Activated naive CD8-positive, alpha-beta T cell (primary cell): ENCODE data around the gene BRIP1.
"Not testable (repeated sequence)": the region's sequence is repeated elsewhere in the genome, so short reads cannot be mapped to it uniquely, and the experiment has no call there.

ENCODE experiments used
- H3K27ac Mint-ChIP-seq: one replicate; pipeline ENCODE4 v1.8.0; 2021; ENCODE audit warnings: mixed read lengths
- H3K27me3 Mint-ChIP-seq: one replicate; pipeline ENCODE4 v1.8.0; 2021; ENCODE audit warnings: mixed read lengths
- H3K36me3 Mint-ChIP-seq: one replicate; pipeline ENCODE4 v1.8.0; 2021; ENCODE audit warnings: mixed read lengths
- H3K4me1 Mint-ChIP-seq: one replicate; pipeline ENCODE4 v1.8.0; 2021; ENCODE audit warnings: low read depth, mixed read lengths
- H3K4me3 Mint-ChIP-seq: one replicate; pipeline ENCODE4 v1.8.0; 2021; ENCODE audit warnings: mild to moderate bottlenecking, mixed read lengths
- H3K9me3 Mint-ChIP-seq: one replicate; pipeline ENCODE4 v1.8.0; 2021; ENCODE audit warnings: low read depth, mixed read lengths

The BRIP1 gene

DNA sequence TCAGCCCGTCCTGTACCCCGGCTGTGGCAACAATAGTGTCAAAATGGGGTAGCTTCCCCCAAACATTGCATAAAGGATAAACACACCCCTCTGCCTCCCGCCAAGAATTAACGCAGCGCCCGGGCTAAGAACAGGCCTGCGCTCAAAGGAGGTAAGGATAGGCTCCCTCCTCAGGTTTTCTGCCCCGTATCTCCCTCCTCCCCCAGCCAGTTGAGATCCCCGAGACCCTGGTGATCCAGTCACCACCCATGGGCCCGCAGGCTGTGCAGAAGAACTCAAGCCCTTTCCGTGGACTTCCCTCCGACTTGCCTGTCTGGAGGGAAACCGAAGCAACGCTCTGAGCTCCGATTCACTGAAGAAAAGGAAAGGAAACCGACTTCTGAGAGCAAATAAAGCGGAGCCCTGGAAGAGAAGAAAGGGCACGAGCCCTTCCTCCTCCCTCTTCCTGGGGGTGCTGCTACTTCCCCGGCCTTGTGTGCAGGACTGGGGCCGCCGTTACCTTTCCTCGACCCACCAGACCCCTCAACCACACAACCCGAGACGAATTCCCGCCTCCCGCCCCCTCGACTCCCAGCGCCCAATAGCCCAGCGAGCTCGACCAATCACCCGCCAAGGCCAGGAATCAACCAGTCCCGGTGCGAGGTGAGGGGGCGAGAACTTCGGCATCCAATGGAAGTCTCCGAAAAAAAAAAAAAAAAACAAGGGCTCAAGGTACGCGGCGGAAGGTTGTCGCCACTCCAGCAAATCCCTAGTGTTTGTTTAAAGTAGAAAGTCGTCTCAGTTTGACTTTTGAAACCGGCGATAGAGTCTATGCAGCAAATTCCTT is at the start of gene BRIP1:
BRIP1 (minus strand) TSS at position 554 of the 826 bp plus-strand sequence. CDS start 1,989 bp downstream, outside the sequence.
- Mint-ChIP-seq H3K36me3 (no peaks in the 10 kb centered on the region), H3K27ac (peak within 1 kb of the TSS; percentile 91), H3K27me3 (no peaks in the 10 kb centered on the region), H3K4me1 (peaks cover 20% of the 10 kb centered on the region), H3K4me3 (peak within 1 kb of the TSS; percentile 94), H3K9me3 (no peaks in the 10 kb centered on the region)

DNA sequence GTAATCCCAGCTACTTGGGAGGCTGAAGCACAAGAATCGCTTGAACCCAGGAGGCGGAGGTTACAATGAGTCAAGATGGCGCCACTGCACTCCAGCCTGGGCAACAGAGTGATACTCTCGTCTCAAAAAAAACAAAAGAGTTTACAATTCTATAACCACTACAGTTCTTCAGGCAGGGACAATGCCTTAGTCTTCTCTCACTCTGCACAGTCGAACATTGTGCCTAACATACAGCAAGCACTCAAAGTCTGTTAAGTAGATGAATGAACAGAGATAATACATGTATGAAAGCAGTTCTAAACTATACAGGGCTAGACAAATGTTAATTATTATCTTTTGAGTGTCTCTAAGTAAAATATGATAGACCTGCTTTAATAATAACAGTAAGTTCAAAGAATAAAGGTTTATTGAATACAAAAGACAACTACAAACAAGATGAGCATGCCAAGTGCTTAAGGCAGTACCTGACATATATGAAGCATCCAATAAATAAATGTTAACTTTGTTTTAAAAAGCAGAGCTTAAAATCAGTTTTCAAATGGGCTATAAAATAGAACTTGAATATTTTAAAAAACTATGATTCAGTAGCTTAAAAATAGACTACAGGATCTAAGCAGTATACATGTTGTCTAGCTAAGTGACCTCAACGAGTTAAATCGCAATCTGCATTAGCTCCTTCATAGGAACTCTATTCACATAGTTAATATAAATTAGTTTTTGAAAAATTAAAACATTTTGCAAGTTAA is 45.1 kb upstream of the BRIP1 start:
- H3K4me3 Mint-ChIP-seq: no peak overlapping the region
- no peak overlapping the region for H3K27ac Mint-ChIP-seq
- H3K4me1 Mint-ChIP-seq: no peaks in the 10 kb centered on the region
- peaks cover 13% of the 10 kb centered on the region for H3K36me3 Mint-ChIP-seq
- no peaks in the 10 kb centered on the region for H3K9me3 Mint-ChIP-seq
- no peaks in the 10 kb centered on the region for H3K27me3 Mint-ChIP-seq

DNA sequence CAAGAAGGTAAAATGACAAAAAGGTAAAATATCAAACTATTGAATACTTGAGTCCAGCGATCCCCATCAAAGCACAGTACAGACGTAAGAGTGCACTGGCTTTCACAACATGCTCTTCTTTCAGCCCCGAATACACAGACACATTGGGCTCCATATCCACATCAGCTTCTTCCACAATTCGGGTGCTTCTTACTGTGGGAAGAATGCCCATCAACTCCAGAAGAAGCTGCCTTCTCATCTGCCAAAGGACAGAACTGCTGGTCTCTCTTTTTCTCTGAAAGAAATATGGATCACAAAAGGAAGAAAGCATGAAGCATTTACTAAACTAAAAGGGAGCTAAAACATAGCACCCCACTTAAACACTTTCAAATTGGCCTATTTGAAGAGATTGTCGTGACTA is 44.0 kb upstream of the BRIP1 start:
- Mint-ChIP-seq H3K27ac (peak overlapping the region; percentile 34), H3K4me3 (no peak overlapping the region), H3K9me3 (no peaks in the 10 kb centered on the region)

DNA sequence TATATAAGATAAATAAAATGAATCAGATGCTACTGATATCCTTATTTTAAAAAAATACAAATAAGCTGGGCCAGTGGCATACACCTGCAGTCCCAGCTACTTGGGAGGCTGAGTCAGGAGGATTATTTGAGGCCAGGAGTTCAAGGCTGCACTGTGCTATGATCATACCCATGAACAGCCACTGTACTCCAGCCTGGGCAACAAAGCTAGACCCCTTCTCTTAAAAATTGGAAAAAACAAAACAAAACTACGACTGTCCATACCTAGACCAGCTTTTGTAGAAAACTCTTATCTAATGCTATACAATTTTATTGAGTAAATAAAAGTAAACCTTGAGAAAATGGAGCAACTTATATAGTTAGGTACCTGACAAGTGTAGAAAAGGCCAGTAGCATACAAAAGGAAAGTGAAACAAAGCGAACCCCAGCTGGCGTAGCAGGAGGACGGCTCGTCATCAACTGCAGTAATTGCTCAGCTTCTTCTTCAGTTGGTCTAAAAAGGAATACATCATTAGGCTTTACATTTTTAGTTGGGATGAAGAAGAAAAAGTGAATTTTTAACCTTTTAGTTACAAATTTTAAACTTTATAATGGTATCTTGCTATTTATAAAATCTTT is 40.9 kb upstream of the BRIP1 start:
- Mint-ChIP-seq H3K4me1 (no peaks in the 10 kb centered on the region), H3K27ac (no peak overlapping the region), H3K27me3 (no peaks in the 10 kb centered on the region), H3K9me3 (no peaks in the 10 kb centered on the region), H3K4me3 (peak overlapping the region; percentile 2), H3K36me3 (peaks cover 5% of the 10 kb centered on the region)

More for the DNA sequence above, 44.0 kb upstream of the BRIP1 start:
- Mint-ChIP-seq H3K36me3 (peaks cover 13% of the 10 kb centered on the region), H3K4me1 (no peaks in the 10 kb centered on the region), H3K27me3 (no peaks in the 10 kb centered on the region)

DNA sequence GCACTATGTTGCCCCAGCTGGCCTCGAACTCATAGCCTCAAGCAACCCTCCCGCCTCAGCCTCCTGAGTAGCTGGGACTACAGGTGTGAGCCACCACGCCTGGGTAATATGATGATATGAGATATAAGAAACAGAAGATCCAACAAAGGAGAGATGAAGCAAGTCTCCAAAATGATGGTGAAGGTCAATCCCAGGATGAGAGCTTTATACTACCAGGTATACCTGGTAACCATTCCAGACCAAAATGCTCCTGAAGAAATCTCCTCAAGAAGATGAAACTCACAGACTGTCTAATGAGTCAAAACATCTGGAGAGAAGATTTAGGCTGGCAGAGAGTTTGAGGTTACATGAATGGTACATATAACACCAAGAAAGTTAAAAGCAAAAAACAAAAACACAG is 39.9 kb upstream of the BRIP1 start:
- H3K4me1 Mint-ChIP-seq: no peaks in the 10 kb centered on the region
- no peaks in the 10 kb centered on the region for H3K9me3 Mint-ChIP-seq
- no peak overlapping the region for H3K27ac Mint-ChIP-seq
- no peaks in the 10 kb centered on the region for H3K27me3 Mint-ChIP-seq
- no peak overlapping the region for H3K4me3 Mint-ChIP-seq
- H3K36me3 Mint-ChIP-seq: peaks cover 7% of the 10 kb centered on the region

DNA sequence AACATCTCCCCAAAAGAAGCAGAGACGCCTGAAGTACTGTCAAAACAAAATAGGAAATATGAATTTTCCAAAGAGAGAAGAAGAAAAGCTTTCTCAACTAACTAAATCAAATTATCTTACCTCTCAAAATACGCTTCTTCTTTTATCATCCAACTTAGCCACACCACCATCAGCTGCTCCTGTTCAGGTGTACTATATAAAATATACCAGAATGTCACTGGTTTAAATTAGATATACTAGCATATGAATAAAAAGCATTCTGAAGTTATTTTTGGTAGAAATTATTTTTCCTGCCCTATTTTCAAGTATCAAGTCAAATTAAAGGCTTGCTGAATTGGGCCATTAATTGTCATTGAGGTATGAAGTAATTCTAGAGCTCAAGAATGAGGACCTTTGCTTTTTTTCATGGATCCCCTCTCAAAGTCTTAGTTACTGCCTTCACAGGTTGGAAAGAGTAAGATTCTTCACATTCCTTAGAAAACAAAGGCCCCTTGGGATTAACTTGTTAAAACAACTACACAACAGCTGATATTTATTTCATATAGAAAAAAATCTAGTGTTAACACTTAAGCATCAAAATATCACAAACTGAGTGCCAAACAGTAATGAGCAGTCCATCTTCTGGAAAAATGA is 34.3 kb upstream of the BRIP1 start:
- no peaks in the 10 kb centered on the region for H3K4me1 Mint-ChIP-seq
- H3K36me3 Mint-ChIP-seq: peaks cover 4% of the 10 kb centered on the region
- no peak overlapping the region for H3K4me3 Mint-ChIP-seq
- no peaks in the 10 kb centered on the region for H3K9me3 Mint-ChIP-seq
- H3K27ac Mint-ChIP-seq: no peak overlapping the region
- no peaks in the 10 kb centered on the region for H3K27me3 Mint-ChIP-seq

DNA sequence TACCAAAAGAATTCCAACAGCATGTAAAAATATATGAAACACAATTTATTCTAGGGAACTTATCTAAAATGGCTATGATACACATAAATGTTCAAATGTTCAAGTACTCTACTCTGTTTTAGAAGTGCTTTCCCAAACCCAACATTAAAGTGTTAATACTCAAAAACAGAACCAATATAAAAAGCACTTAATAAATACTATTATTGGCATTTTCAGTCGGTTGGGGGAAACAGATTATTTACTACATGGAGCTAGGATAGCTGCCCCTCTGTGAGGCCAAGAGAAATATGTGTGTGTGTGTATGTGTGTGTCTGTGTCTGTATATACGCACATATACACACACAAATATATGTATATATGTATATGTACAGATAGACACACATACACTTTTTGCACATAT is 32.1 kb upstream of the BRIP1 start:
- Mint-ChIP-seq H3K4me1 (no peaks in the 10 kb centered on the region), H3K4me3 (no peak overlapping the region), H3K27me3 (no peaks in the 10 kb centered on the region), H3K36me3 (peaks cover 4% of the 10 kb centered on the region), H3K27ac (no peak overlapping the region), H3K9me3 (no peaks in the 10 kb centered on the region)

DNA sequence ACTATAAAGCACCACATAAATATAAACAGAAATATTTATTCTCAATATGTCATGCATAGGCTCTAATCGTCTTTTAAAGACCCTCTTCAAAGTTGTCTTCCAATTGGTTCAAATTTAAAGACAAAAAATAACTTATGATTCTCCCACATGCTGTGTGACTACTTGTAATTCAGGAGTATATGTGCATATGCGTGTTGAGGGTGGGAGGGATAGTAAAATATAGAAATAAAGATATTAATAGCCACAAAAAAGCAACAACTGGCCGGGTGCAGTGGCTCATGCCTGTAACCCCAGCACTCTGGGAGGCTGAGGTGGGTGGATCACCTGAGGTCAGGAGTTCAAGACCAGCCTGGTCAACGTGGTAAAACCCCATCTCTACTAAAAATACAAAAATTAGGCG is 31.0 kb upstream of the BRIP1 start:
- H3K4me3 Mint-ChIP-seq, H3K27ac Mint-ChIP-seq, H3K36me3 Mint-ChIP-seq, H3K9me3 Mint-ChIP-seq, H3K4me1 Mint-ChIP-seq, H3K27me3 Mint-ChIP-seq: not testable (repeated sequence)

DNA sequence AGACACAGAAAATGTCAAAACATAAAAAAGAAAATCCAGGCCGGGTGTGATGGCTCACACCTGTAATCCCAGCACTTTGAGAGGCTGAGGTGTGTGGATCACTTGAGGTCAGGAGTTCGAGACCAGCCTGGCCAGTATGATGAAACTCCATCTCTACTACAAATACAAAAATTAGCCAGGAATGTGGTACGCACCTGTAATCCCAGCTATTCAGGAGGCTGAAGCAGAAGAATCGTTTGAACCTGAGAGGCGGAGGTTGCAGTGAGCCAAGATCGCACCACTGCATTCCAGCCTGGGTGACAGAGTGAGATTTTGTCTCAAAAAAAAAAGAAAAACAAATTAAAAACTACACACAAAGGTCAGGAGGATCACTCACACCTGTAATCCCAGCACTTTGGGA is 24.4 kb upstream of the BRIP1 start:
- H3K9me3 Mint-ChIP-seq, H3K27me3 Mint-ChIP-seq, H3K4me1 Mint-ChIP-seq, H3K4me3 Mint-ChIP-seq, H3K27ac Mint-ChIP-seq: not testable (repeated sequence)
- H3K36me3 Mint-ChIP-seq: peaks cover 12% of the 10 kb centered on the region

DNA sequence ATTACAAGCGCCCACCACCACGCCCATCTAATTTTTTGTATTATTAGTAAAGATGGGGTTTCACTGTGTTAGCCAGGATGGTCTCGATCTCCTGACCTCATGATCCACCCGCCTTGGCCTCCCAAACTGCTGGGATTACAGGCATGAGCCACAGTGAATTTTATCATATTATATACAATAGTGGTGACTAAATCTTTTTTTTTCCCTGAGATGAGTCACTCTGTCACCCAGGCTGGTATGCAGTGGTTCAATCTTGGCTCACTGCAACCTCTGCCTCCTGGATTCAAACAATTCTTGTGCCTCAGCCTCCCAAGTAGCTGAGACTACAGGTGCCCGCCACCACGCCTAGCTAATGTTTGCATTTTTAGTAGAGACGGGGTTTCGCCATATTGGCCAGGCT is 22.5 kb upstream of the BRIP1 start:
- peaks cover 12% of the 10 kb centered on the region for H3K36me3 Mint-ChIP-seq
- not testable (repeated sequence) for H3K4me1 Mint-ChIP-seq, H3K9me3 Mint-ChIP-seq, H3K27ac Mint-ChIP-seq, H3K27me3 Mint-ChIP-seq, H3K4me3 Mint-ChIP-seq

DNA sequence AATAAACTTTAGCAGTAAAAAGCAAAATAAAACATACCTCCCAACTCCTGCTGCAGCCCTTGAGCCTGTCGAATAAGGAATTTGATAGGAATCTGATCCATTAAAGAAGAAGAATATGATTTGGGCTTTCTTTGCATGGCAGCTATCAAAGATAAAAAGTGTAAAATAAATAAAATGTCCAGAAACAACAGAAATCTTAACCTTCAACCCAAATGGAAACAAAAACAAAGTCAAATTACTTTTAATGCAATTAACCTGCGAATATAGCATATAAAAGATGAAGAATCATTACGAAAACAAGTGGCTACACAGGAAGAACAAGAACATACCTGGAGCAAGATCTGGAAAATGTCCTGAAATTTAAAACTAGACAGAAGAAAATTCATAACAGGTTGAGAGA is 21.5 kb upstream of the BRIP1 start:
- Mint-ChIP-seq H3K9me3 (no peaks in the 10 kb centered on the region), H3K36me3 (peaks cover 11% of the 10 kb centered on the region), H3K4me3 (no peak overlapping the region), H3K27ac (no peak overlapping the region), H3K27me3 (no peaks in the 10 kb centered on the region), H3K4me1 (no peaks in the 10 kb centered on the region)

DNA sequence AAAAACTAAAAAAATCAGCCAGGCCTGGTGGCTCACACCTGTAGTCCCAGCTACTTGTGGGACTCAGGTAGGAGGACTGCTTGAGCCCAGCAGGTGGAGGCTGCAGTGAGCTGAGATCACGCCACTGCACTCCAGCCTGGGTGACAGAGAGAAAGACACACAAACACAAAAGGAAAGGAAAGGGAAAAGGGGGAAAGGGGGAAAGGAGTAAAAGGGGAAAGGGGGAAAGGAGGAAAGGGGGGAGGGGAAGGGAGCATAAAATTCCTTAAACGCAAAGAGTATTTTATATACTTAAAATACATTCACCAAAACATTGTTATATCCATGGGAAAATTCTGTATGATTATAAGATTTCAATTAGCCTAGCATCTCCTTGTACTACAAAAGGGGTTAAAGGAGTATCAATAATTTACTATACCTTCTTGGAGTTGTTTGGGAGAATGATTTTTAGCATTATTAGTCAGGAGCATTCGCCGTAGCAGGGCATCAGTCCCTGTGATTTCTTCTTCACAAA is 17.3 kb upstream of the BRIP1 start:
- Mint-ChIP-seq H3K4me1 (no peaks in the 10 kb centered on the region), H3K36me3 (peaks cover 5% of the 10 kb centered on the region), H3K9me3 (no peaks in the 10 kb centered on the region), H3K27me3 (no peaks in the 10 kb centered on the region), H3K4me3 (no peak overlapping the region), H3K27ac (no peak overlapping the region)

DNA sequence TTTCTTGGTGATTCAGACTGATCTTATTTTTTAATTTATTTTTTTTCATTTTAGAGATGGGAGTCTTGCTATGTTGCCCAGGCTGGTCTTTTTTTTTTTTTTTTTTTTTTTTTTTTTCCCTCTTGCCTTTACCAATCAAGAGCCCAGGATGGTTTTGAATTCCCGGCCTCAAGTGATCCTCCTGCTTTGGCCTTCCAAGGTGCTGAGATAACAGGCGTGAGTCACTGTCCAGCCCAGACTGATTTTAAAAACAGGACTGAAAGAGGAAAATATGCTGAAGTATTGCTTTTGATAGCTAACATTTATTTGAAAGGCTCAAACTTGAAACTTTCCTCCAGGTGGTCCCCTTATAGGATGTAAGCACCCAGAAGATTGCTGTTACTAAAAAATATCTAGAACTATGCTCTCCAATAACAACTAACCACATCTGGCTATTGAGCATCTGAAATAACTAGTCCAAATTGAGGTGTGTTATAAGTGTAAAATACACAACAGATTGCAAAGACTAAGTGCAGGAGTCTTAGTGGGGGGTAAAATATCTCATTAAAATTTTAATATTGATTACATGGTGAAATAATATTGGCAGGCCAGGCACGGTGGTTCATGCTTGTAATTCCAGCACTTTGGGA is 15.8 kb upstream of the BRIP1 start:
- peaks cover 5% of the 10 kb centered on the region for H3K36me3 Mint-ChIP-seq
- H3K9me3 Mint-ChIP-seq: no peaks in the 10 kb centered on the region
- H3K4me3 Mint-ChIP-seq: no peak overlapping the region
- H3K27me3 Mint-ChIP-seq: no peaks in the 10 kb centered on the region
- no peak overlapping the region for H3K27ac Mint-ChIP-seq
- no peaks in the 10 kb centered on the region for H3K4me1 Mint-ChIP-seq

DNA sequence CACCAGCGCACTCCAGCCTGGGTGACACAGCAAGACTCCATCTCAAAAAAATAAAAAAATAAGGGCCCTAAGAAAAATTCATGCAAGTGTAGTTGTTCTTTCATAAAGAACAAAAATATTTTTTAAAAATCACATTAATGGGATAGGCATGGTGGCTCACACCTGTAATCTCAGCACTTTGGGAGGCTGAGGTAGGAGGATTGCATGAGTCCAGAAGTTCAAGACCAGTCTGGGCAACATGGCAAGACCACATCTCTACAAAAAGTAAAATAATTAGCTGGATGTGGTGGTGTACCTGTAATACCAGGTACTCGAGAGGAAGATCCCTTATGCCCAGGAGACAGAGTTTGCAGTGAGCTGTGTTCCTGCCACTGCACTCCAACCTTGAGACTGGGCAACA is 15.2 kb upstream of the BRIP1 start:
- Mint-ChIP-seq H3K4me1 (no peaks in the 10 kb centered on the region), H3K9me3 (no peaks in the 10 kb centered on the region), H3K27ac (no peak overlapping the region), H3K27me3 (no peaks in the 10 kb centered on the region), H3K36me3 (peaks cover 8% of the 10 kb centered on the region), H3K4me3 (no peak overlapping the region)
